ENCODE measurements around the gene COL26A1.

- TF ChIP-seq POLR2AphosphoS5 (IDR thresholded peaks at IDR 0.05; ENCODE audit: low read depth, low read length) = no peak
- no peak for TF ChIP-seq SIN3A (IDR thresholded peaks at IDR 0.05; ENCODE audit: borderline replicate concordance, insufficient read depth, low read length)
- no peak for TF ChIP-seq FOXP2 (optimal IDR thresholded peaks at IDR 0.05; ENCODE audit: borderline replicate concordance, extremely low read depth, extremely low read length, insufficient read depth)
Measured at GRCh38 chr7:101319401-101319800, 43.3 kb upstream of the COL26A1 start.

Measured in PFSK-1 (cell line).